Left renal pelvis (tissue), 4 donors: ENCODE data around the gene PAAF1. TPM values are rescaled to one million over a fixed set of nuclear protein-coding genes. Genes with fewer than 3 reads are reported as not detected.

Experiments used
- DNase-seq, 4 donors: peaks; one replicate each; pipeline ENCODE4 v3.0.0-alpha.2; 2013; ENCODE audit warnings: low read depth in 4 of 4, low spot score in 3 of 4
- polyA plus RNA-seq, 4 donors: library from polyadenylated mRNA; unstranded; fragments of 120-200 nt; gene quantifications; one replicate each; pipeline ENCODE4 v1.2.1, GENCODE V29; 2013; ENCODE audit not compliant: insufficient read length in 4 of 4

PAAF1 gene, protein sequence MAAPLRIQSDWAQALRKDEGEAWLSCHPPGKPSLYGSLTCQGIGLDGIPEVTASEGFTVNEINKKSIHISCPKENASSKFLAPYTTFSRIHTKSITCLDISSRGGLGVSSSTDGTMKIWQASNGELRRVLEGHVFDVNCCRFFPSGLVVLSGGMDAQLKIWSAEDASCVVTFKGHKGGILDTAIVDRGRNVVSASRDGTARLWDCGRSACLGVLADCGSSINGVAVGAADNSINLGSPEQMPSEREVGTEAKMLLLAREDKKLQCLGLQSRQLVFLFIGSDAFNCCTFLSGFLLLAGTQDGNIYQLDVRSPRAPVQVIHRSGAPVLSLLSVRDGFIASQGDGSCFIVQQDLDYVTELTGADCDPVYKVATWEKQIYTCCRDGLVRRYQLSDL
- 10 to 100 TPM; 23.2 to 39.6 (median 31.5) TPM for polyA plus RNA-seq

DNA sequence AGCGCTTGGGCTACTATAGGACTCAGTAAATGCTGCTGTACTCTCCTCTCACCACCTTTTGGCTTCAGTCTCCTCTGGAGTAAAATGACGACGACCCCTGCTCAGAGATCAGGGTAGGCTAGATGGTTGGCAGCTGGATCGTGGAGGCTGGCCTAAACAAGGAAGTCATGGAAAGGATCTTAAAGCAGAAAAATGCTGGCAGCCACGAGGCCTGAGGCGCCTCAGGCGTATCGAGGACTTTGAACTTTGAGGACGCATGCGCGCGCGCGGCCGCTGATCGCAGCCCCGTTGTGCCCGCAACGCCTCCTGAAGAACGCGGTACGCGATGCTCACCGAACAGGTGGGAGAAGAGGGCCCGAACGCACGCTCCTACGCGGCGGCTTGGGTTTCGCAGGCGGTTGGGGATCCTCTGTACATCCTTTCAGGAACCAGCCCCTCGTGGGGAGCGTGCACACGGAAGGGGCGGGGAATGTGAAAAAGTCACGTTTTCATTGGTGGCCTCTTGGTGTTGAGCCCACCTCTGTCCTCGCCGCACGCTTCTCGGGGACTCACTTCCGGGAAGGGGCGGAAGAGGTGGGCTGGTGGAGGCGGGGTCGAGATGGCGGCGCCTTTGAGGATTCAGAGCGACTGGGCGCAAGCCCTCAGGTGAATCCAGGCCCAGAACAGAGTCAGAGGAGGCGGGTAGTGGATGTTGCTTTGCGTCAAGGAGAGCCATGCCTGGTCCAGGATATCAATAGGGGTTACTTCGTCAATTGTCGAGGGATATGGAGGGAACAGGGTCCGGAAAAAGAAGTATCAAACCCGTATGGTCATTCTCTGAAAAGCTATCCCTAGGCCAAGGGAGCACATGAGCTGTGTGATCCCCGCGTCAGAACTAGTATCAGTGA is at the start of gene PAAF1, which contains the start of gene COA4:
Gene PAAF1 (plus strand): TSS at position 576 of the 887 bp plus-strand sequence. CDS start 23 bp downstream, at position 599.
Gene COA4 (minus strand): TSS at position 423 of the 887 bp plus-strand sequence. CDS start 3,468 bp downstream, outside the sequence.
- peak; percentile 95 to 96 (median 96) for DNase-seq

DNA sequence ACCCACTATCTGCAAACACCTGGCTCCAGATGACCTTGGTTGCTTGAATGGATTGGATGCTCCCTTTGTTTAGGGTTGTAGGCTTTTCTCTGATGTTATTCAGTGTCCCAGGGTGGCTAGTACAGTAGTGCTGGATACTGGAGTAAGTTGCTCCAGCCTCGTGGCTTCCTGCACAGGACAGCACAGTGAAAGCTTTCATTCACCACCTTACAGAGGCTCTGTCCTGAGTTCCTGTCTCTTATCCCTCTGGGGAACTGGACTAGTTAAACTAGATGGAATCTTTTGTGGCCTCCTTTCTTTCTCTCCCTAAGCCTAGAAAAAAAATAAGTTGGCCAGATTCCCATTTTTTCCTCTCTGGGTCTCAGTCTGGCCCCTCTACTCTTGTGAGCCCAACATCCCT is 46.5 kb upstream of the PAAF1 start:
- DNase-seq, result no peak

GRCh38 chr11:73833067-73833466 is 43.7 kb upstream of the PAAF1 start:
- DNase-seq, result no peak

GRCh38 chr11:73838443-73839122 is 38.2 kb upstream of the PAAF1 start:
- DNase-seq, result no peak

- DNase-seq, result no peak
These were observed 37.7 kb upstream of the PAAF1 start for GRCh38 chr11:73839123-73839457.

- no peak for DNase-seq
These were observed 25.6 kb upstream of the PAAF1 start for GRCh38 chr11:73851046-73851764.

- no peak for DNase-seq
These were observed 24.8 kb upstream of the PAAF1 start for GRCh38 chr11:73852049-73852448.

DNA sequence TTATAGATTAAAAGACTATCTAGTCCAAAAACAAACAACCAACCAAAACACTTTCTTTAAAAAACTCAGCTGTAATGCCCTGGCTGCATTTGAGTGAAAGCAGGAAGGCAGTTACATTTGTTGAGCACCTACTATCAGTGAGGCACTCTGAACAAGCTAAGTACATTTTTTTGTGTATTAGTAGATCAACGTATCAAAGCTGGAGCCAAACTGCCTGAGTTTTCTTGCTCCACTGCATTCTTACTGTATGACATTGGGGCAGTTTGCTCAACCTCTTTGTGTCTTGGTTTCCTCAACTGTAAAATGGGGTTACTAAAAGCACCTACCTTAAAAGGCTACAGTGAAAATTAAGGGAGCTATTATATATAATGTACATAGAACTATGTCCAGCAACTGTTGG is 22.1 kb upstream of the PAAF1 start:
- no peak for DNase-seq

GRCh38 chr11:73856031-73856567 is 20.7 kb upstream of the PAAF1 start:
- DNase-seq, result no peak

DNA sequence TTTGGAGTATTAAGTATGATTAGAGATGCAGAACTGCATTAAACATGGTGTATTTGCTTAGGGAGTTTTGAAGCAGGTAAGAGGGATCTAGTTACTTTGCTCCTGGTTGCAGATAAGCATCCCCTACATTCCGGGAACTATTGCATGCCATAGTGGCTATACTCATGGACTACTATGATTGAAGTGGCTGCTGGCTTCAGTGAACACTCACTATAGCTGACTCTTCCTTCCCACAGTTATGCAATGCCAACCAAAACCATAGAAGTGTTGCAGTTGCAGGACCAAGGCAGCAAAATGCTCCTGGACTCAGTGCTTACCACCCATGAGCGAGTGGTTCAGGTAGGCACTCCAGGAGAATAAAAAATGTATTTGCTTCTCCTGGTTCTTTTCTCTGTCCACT is 17.1 kb upstream of the PAAF1 start:
- no peak for DNase-seq

DNA sequence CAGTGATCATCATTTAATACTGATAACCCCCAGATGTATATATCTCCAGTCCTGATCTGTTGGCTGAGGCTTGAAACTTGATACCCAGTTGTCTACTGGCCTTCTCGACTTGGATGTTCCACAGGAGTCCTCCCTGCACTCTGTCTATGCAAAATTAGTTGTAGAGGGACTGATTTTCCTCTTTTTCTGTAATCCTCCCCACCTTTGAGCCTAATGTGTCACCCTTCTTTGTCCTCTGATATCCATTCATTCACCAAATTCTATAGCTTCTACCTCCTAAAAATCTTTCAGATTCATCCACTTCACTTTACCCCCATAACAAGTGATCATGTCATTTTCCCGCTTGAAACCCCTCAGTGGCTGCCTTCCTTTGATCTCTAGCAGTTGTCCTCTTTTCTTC is 16.6 kb upstream of the PAAF1 start:
- DNase-seq, result no peak

DNA sequence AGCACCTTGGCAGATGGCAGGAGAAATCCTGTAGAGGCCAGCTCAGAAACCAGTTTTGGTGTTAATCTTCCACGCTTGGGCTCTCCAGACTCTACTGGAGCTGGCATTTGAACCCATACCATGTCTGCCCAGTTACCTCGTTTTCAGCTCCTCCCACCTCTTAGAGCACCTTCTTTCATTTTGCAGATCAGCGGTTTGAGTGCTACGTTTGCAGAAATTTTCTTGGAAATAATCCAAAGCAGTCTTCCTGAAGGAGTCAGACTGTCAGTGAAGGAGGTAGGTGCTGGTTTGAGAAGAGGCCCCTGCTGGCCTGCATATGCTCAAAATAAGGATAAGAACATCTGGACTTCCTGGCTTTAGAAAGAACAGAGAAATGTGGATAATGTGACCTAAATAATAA is 13.8 kb upstream of the PAAF1 start:
- DNase-seq, result no peak

GRCh38 chr11:73866095-73866579 is 10.7 kb upstream of the PAAF1 start:
- DNase-seq, result no peak

DNA sequence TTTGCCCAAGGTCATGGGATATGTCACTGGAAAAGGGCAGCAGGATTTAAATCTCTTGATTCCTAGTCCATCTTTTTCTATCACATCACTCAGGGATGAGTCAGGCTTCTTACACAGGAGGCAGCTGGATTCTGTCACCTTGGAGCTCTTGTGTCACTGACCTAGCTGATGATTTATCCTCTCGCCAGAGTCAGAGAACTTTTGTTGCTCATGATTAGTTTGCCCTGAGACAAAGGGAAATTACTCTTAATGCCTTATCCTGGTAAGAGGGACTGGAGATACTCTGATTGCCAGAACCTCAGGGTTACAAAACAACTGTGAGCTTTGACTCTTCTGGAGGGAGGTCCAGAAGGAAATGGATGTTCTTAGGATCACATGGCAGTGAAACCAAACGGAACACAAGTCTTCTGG is 10.2 kb upstream of the PAAF1 start:
- DNase-seq, result peak; percentile 14 to 30 (median 19)

DNA sequence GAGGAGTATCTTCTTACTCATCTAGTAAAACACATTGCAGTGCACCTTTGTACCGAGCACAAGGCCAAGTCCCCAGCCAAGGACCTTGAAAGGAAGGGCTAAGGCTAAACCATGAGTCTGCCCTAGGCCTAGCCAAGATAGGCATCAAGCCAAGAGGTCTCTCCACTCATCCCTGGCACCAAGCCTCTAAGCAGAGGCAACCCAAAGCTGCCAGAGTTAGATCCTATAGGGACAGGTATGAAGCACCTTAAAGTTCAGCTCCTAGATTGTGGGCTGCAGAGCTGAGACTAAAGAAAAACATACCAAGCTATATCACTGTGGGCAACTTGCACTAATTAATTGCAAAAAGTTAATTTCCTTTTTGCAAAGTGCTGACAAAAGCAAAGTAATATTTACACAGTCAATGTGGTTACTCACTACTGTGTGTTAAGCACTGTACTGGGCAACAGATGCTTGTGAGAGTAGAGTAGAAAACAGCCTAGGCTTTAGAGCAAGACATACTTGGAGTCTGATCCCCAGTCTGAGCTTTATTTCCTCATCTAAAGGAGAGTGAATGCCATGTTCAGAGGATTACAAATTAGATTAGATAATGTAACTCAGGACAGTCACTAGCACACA is 7.4 kb upstream of the PAAF1 start:
- no peak for DNase-seq

GRCh38 chr11:73870261-73870660 is 6.5 kb upstream of the PAAF1 start:
- DNase-seq, result no peak

GRCh38 chr11:73872749-73873357 is 3.9 kb upstream of the PAAF1 start:
- DNase-seq, result no peak

- no peak for DNase-seq
These were observed 1.4 kb upstream of the PAAF1 start for GRCh38 chr11:73875380-73875779.

DNA sequence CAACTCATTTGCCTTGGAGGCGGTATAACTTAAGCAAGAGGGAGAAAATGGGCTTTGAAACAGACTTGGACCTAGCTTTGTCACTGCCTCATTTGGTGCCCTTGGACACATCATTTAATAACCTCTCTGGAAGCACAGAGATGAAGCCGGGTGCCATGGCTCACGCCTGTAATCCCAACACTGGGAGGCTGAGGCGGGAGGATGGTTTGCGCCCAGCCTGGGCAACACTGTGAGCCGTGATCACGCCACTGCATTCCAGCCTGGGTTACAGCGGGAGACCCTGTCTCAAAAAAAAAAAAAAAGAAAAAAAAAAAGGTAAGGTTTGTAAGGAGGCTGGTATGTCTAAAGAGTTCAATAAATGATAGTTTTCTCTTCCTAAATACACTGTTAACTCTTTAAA is 959 bp upstream of the PAAF1 start:
- DNase-seq, result no peak
